ENCODE data around the gene SNED1.

Gene SNED1

GRCh38 chr2:241015439-241015838 is 17.0 kb downstream of the SNED1 start:
- Histone ChIP-seq H3K9me3 (ENCODE audit: insufficient read depth, low read depth, low read length) (no peaks in the 10 kb centered on the region), H3K36me3 (ENCODE audit: insufficient read depth, low read depth, low read length) (no peaks in the 10 kb centered on the region), H3K9ac (ENCODE audit: low read depth, low read length) (no peak overlapping the region), H3K27me3 (ENCODE audit: insufficient read depth, low read length) (no peaks in the 10 kb centered on the region), H3K4me3 (ENCODE audit: low read length) (no peak overlapping the region), H3K27ac (ENCODE audit: low read length) (no peak overlapping the region), H3K4me1 (ENCODE audit: insufficient read depth, low read length) (peaks cover 3% of the 10 kb centered on the region)

GRCh38 chr2:241017228-241017940 is 19.0 kb downstream of the SNED1 start:
- peaks cover 3% of the 10 kb centered on the region; the same call in 1 of the 2 replicates for H3K9me3 ChIP-seq (ENCODE audit: insufficient read depth, low read depth, low read length)
- no peaks in the 10 kb centered on the region for H3K36me3 ChIP-seq (ENCODE audit: insufficient read depth, low read depth, low read length)
- no peak overlapping the region for H3K27ac ChIP-seq (ENCODE audit: low read length)
- no peak overlapping the region for H3K9ac ChIP-seq (ENCODE audit: low read depth, low read length)
- no peaks in the 10 kb centered on the region for H3K27me3 ChIP-seq (ENCODE audit: insufficient read depth, low read length)
- no peaks in the 10 kb centered on the region for H3K4me1 ChIP-seq (ENCODE audit: insufficient read depth, low read length)
- no peak overlapping the region for H3K4me3 ChIP-seq (ENCODE audit: low read length)

DNA sequence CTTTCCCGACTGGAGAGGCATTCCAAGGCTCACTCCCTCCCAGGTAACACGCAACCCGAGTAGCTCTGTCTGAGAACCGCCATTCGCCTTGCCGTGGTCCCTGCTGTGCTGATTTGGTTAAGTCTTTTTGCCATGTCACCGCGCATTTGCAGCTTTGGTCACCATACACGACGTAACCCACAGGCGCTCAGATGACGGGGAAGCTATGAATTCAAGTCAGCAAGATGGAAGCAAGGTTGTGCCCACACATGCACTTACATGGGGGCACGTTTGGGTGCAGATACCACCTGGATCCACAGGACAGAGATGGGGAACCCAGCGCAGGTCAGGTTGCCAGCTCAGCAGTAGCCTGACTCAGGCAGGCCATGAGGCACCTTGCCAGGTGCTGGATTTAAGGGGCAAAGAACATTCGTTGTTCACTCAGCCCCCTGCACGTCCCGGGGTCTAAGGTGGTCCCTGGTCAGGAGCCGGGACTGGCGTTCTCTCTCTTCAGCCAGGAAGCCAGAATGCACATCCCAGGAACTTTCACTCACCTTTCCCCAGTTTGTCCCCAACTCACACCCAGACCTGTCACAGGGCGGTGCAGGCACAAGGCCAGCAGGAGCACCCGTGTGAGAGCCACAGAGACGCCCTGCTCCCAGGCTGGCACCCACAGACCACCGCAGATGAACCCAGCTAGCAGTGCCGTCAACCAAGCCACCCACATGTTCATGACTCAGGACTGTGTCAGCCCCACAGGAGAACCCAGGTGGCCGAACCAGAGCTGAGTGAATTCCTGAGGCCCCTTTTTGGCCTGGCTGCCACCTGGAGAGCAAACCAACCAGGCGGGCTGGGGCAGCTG is 19.9 kb downstream of the SNED1 start:
- H3K36me3 ChIP-seq (ENCODE audit: insufficient read depth, low read depth, low read length) = no peaks in the 10 kb centered on the region
- H3K9ac ChIP-seq (ENCODE audit: low read depth, low read length) = no peak overlapping the region
- no peak overlapping the region for H3K4me3 ChIP-seq (ENCODE audit: low read length)
- no peaks in the 10 kb centered on the region for H3K4me1 ChIP-seq (ENCODE audit: insufficient read depth, low read length)
- no peak overlapping the region for H3K27ac ChIP-seq (ENCODE audit: low read length)
- no peaks in the 10 kb centered on the region for H3K27me3 ChIP-seq (ENCODE audit: insufficient read depth, low read length)
- peaks cover 5% of the 10 kb centered on the region; the same call in 1 of the 2 replicates for H3K9me3 ChIP-seq (ENCODE audit: insufficient read depth, low read depth, low read length)

- no peaks in the 10 kb centered on the region for H3K36me3 ChIP-seq (ENCODE audit: insufficient read depth, low read depth, low read length)
- no peak overlapping the region for H3K4me3 ChIP-seq (ENCODE audit: low read length)
- peaks cover 5% of the 10 kb centered on the region for H3K9me3 ChIP-seq (ENCODE audit: insufficient read depth, low read depth, low read length)
- H3K27me3 ChIP-seq (ENCODE audit: insufficient read depth, low read length) = no peaks in the 10 kb centered on the region
- H3K9ac ChIP-seq (ENCODE audit: low read depth, low read length) = no peak overlapping the region
- H3K4me1 ChIP-seq (ENCODE audit: insufficient read depth, low read length) = no peaks in the 10 kb centered on the region
- no peak overlapping the region for H3K27ac ChIP-seq (ENCODE audit: low read length)
Measured at GRCh38 chr2:241019441-241020139, 21.2 kb downstream of the SNED1 start.

DNA sequence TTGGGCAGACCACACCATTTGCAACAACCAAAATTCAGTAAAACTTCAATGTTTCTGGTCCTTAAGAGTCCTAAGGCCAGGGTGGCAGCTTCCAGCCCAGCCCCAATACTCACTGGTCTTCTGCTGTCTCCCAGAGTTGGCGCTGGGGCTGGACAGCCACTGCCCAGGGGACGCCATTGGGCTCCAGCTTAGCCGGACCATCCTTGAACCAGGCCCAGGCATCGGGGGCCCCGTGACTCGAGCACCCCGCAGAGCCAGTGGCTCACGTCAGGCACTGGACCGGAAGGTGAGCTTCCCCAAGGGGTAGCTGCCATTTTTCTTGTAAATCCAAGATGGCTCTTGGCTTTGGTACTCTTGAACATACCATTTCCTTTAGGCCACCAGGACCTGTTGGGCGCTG is 21.8 kb downstream of the SNED1 start:
- H3K9me3 ChIP-seq (ENCODE audit: insufficient read depth, low read depth, low read length) = peaks cover 10% of the 10 kb centered on the region
- H3K27ac ChIP-seq (ENCODE audit: low read length) = no peak overlapping the region
- H3K9ac ChIP-seq (ENCODE audit: low read depth, low read length) = no peak overlapping the region
- H3K4me3 ChIP-seq (ENCODE audit: low read length) = no peak overlapping the region
- H3K27me3 ChIP-seq (ENCODE audit: insufficient read depth, low read length) = no peaks in the 10 kb centered on the region
- no peaks in the 10 kb centered on the region for H3K36me3 ChIP-seq (ENCODE audit: insufficient read depth, low read depth, low read length)
- no peaks in the 10 kb centered on the region for H3K4me1 ChIP-seq (ENCODE audit: insufficient read depth, low read length)

GRCh38 chr2:241020629-241021190 is 22.3 kb downstream of the SNED1 start:
- H3K27me3 ChIP-seq (ENCODE audit: insufficient read depth, low read length) = no peaks in the 10 kb centered on the region
- H3K36me3 ChIP-seq (ENCODE audit: insufficient read depth, low read depth, low read length) = no peaks in the 10 kb centered on the region
- no peak overlapping the region for H3K27ac ChIP-seq (ENCODE audit: low read length)
- no peak overlapping the region for H3K9ac ChIP-seq (ENCODE audit: low read depth, low read length)
- peaks cover 15% of the 10 kb centered on the region for H3K9me3 ChIP-seq (ENCODE audit: insufficient read depth, low read depth, low read length)
- no peak overlapping the region for H3K4me3 ChIP-seq (ENCODE audit: low read length)
- H3K4me1 ChIP-seq (ENCODE audit: insufficient read depth, low read length) = no peaks in the 10 kb centered on the region

DNA sequence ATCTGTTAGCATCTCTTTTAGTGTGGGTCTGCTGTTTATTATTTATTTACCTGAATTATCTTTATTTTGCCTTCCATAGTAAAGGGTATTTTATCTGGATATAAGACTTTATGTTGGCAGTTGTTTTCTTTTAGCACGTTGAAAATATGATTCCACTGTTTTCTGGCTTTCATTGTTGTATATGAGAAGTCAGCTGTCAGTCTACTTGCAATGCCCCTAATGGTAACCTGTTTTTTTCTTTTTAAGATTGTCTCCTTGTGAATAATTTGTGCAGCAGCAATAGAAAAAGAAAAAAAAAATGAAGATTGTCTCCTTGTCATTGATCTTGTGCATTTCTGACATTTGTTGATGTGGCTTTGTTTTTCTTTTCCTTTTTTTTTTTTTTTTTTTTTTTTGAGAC is 27.2 kb downstream of the SNED1 start:
- Histone ChIP-seq H3K27me3 (ENCODE audit: insufficient read depth, low read length) (no peaks in the 10 kb centered on the region), H3K9ac (ENCODE audit: low read depth, low read length) (no peak overlapping the region), H3K27ac (ENCODE audit: low read length) (no peak overlapping the region), H3K9me3 (ENCODE audit: insufficient read depth, low read depth, low read length) (peaks cover 26% of the 10 kb centered on the region), H3K4me1 (ENCODE audit: insufficient read depth, low read length) (no peaks in the 10 kb centered on the region), H3K36me3 (ENCODE audit: insufficient read depth, low read depth, low read length) (no peaks in the 10 kb centered on the region), H3K4me3 (ENCODE audit: low read length) (no peak overlapping the region)

DNA sequence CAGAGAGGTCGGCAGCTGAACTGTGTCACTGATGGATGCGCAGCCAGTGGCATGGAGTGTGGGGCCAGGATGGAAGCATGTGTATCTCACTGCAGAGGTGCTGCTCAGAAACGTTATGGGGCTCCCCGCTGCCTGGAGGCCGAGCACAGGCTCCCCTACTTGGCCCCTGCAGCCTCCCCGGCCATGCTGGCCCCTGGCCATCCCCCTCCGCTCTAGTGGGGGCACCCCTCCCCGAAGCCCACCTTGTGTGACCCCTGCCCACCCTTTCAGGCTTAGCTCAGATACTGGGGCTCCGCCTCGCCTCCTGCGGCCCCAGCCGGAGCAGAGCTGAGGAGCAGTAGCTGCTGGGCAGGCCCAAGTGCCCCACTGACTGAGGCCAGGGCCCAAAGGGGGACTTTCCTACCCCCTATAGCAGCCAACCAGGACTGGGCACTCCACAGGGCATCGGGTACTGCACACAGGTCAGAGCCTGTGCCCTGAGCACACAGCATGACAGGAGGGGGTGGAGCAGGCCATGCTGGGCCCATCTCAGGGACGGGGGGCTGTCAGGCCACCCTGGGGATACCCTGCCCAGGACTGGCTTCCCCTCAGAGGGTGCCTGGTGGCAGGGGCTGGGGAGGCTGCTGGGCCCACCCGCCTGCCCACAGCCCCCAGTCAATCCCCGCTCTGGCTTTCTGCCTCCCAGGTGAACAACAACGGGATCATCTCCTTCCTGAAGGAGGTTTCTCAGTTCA is 31.3 kb downstream of the SNED1 start:
- Histone ChIP-seq H3K27ac (ENCODE audit: low read length) (no peak overlapping the region), H3K9me3 (ENCODE audit: insufficient read depth, low read depth, low read length) (peaks cover 19% of the 10 kb centered on the region), H3K4me3 (ENCODE audit: low read length) (no peak overlapping the region), H3K4me1 (ENCODE audit: insufficient read depth, low read length) (no peaks in the 10 kb centered on the region), H3K36me3 (ENCODE audit: insufficient read depth, low read depth, low read length) (no peaks in the 10 kb centered on the region), H3K27me3 (ENCODE audit: insufficient read depth, low read length) (peaks cover 4% of the 10 kb centered on the region), H3K9ac (ENCODE audit: low read depth, low read length) (no peak overlapping the region)

- Histone ChIP-seq H3K36me3 (ENCODE audit: insufficient read depth, low read depth, low read length) (no peaks in the 10 kb centered on the region), H3K27me3 (ENCODE audit: insufficient read depth, low read length) (peaks cover 9% of the 10 kb centered on the region), H3K4me3 (ENCODE audit: low read length) (no peak overlapping the region), H3K9me3 (ENCODE audit: insufficient read depth, low read depth, low read length) (peaks cover 15% of the 10 kb centered on the region), H3K27ac (ENCODE audit: low read length) (no peak overlapping the region), H3K4me1 (ENCODE audit: insufficient read depth, low read length) (no peaks in the 10 kb centered on the region), H3K9ac (ENCODE audit: low read depth, low read length) (no peak overlapping the region)
Measured at GRCh38 chr2:241030333-241030680, 31.9 kb downstream of the SNED1 start.

DNA sequence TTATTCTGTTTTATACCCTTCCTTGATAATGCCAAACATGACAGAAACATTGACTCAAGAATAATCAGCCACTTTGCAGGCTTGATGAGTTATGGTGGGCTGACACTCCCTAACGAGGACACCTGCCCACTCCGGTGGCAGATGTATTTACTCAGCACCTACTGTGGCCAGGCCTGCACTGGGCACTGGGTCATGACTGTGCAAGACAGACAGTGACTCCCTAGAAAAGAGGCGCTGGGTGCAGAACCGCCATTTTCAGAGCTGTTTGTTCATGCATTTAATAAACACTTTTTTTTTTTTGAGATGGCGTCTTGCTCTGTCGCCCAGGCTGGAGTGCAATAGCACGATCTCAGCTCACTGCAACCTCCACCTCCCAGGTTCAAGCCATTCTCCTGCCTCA is 32.5 kb downstream of the SNED1 start:
- Histone ChIP-seq H3K4me3 (ENCODE audit: low read length) (no peak overlapping the region), H3K9me3 (ENCODE audit: insufficient read depth, low read depth, low read length) (peaks cover 9% of the 10 kb centered on the region), H3K36me3 (ENCODE audit: insufficient read depth, low read depth, low read length) (no peaks in the 10 kb centered on the region), H3K4me1 (ENCODE audit: insufficient read depth, low read length) (no peaks in the 10 kb centered on the region), H3K9ac (ENCODE audit: low read depth, low read length) (no peak overlapping the region), H3K27ac (ENCODE audit: low read length) (no peak overlapping the region), H3K27me3 (ENCODE audit: insufficient read depth, low read length) (peaks cover 11% of the 10 kb centered on the region)
